Measurements from ENCODE around the gene IDI2.

Gene IDI2

GRCh38 chr10:1022413-1022812 lies 3.2 kb downstream of the IDI2 start:
- H3K79me2 ChIP-seq = no peaks in the 10 kb centered on the region
- no peak overlapping the region for H3K27ac ChIP-seq
- H3K27me3 ChIP-seq (ENCODE audit: control insufficient read depth, insufficient read depth, low read length) = no peaks in the 10 kb centered on the region
- H3K4me2 ChIP-seq (ENCODE audit: low read length) = no peak overlapping the region
- H3K36me3 ChIP-seq (ENCODE audit: control insufficient read depth, insufficient read depth, low read length) = no peaks in the 10 kb centered on the region
- H3K9ac ChIP-seq = no peak overlapping the region
- H2AFZ ChIP-seq = no peak overlapping the region
- no peaks in the 10 kb centered on the region for H3K9me3 ChIP-seq (ENCODE audit: control insufficient read depth, low read length)
- peaks cover 3% of the 10 kb centered on the region for H3K4me1 ChIP-seq
- TF ChIP-seq CTCF (IDR thresholded peaks at IDR 0.05) = no peak
- H3K4me3 ChIP-seq (ENCODE audit: low read depth, low read length) = no peak overlapping the region

- no peak overlapping the region for H3K27ac ChIP-seq
- H3K27me3 ChIP-seq (ENCODE audit: control insufficient read depth, insufficient read depth, low read length) = no peaks in the 10 kb centered on the region
- no peak overlapping the region for H3K4me3 ChIP-seq (ENCODE audit: low read depth, low read length)
- peaks cover 3% of the 10 kb centered on the region for H3K4me1 ChIP-seq
- H3K36me3 ChIP-seq (ENCODE audit: control insufficient read depth, insufficient read depth, low read length) = no peaks in the 10 kb centered on the region
- no peak overlapping the region for H3K9ac ChIP-seq
- H2AFZ ChIP-seq = no peak overlapping the region
- no peak overlapping the region for H3K4me2 ChIP-seq (ENCODE audit: low read length)
- no peaks in the 10 kb centered on the region for H3K79me2 ChIP-seq
- no peak for TF ChIP-seq CTCF (IDR thresholded peaks at IDR 0.05)
- H3K9me3 ChIP-seq (ENCODE audit: control insufficient read depth, low read length) = no peaks in the 10 kb centered on the region
These were observed 4.7 kb downstream of the IDI2 start for GRCh38 chr10:1020958-1021357.

GRCh38 chr10:1020460-1020859 lies 5.2 kb downstream of the IDI2 start:
- H3K4me1 ChIP-seq = no peaks in the 10 kb centered on the region
- H3K79me2 ChIP-seq = no peaks in the 10 kb centered on the region
- H2AFZ ChIP-seq = no peak overlapping the region
- no peaks in the 10 kb centered on the region for H3K9me3 ChIP-seq (ENCODE audit: control insufficient read depth, low read length)
- no peak overlapping the region for H3K27ac ChIP-seq
- no peaks in the 10 kb centered on the region for H3K36me3 ChIP-seq (ENCODE audit: control insufficient read depth, insufficient read depth, low read length)
- H3K27me3 ChIP-seq (ENCODE audit: control insufficient read depth, insufficient read depth, low read length) = no peaks in the 10 kb centered on the region
- no peak for TF ChIP-seq CTCF (IDR thresholded peaks at IDR 0.05)
- no peak overlapping the region for H3K4me2 ChIP-seq (ENCODE audit: low read length)
- no peak overlapping the region for H3K4me3 ChIP-seq (ENCODE audit: low read depth, low read length)
- no peak overlapping the region for H3K9ac ChIP-seq

- no peak overlapping the region for H3K27ac ChIP-seq
- H2AFZ ChIP-seq = no peak overlapping the region
- H3K79me2 ChIP-seq = no peaks in the 10 kb centered on the region
- no peaks in the 10 kb centered on the region for H3K9me3 ChIP-seq (ENCODE audit: control insufficient read depth, low read length)
- H3K27me3 ChIP-seq (ENCODE audit: control insufficient read depth, insufficient read depth, low read length) = no peaks in the 10 kb centered on the region
- H3K4me1 ChIP-seq = no peaks in the 10 kb centered on the region
- no peak overlapping the region for H3K4me2 ChIP-seq (ENCODE audit: low read length)
- no peak overlapping the region for H3K4me3 ChIP-seq (ENCODE audit: low read depth, low read length)
- TF ChIP-seq CTCF (IDR thresholded peaks at IDR 0.05) = no peak
- no peaks in the 10 kb centered on the region for H3K36me3 ChIP-seq (ENCODE audit: control insufficient read depth, insufficient read depth, low read length)
- H3K9ac ChIP-seq = no peak overlapping the region
These were observed 6.3 kb downstream of the IDI2 start for GRCh38 chr10:1019362-1019761.

GRCh38 chr10:1015688-1016087 lies 10.0 kb downstream of the IDI2 start:
- H3K27me3 ChIP-seq (ENCODE audit: control insufficient read depth, insufficient read depth, low read length) = no peaks in the 10 kb centered on the region
- H3K79me2 ChIP-seq = no peaks in the 10 kb centered on the region
- TF ChIP-seq CTCF (IDR thresholded peaks at IDR 0.05) = no peak
- no peaks in the 10 kb centered on the region for H3K4me1 ChIP-seq
- H2AFZ ChIP-seq = no peak overlapping the region
- H3K9me3 ChIP-seq (ENCODE audit: control insufficient read depth, low read length) = no peaks in the 10 kb centered on the region
- H3K9ac ChIP-seq = no peak overlapping the region
- H3K27ac ChIP-seq = no peak overlapping the region
- H3K4me3 ChIP-seq (ENCODE audit: low read depth, low read length) = no peak overlapping the region
- no peak overlapping the region for H3K4me2 ChIP-seq (ENCODE audit: low read length)
- no peaks in the 10 kb centered on the region for H3K36me3 ChIP-seq (ENCODE audit: control insufficient read depth, insufficient read depth, low read length)
